GM10847 (cell line): ENCODE measurements around the gene ASTN1.

Experiments used
- POLR2A ChIP-seq: IDR thresholded peaks from 2 replicates; pipeline ENCODE4 v1.6.1; 2011; ENCODE audit not compliant: insufficient read length; ENCODE audit errors: extremely low read depth

The ASTN1 gene

DNA sequence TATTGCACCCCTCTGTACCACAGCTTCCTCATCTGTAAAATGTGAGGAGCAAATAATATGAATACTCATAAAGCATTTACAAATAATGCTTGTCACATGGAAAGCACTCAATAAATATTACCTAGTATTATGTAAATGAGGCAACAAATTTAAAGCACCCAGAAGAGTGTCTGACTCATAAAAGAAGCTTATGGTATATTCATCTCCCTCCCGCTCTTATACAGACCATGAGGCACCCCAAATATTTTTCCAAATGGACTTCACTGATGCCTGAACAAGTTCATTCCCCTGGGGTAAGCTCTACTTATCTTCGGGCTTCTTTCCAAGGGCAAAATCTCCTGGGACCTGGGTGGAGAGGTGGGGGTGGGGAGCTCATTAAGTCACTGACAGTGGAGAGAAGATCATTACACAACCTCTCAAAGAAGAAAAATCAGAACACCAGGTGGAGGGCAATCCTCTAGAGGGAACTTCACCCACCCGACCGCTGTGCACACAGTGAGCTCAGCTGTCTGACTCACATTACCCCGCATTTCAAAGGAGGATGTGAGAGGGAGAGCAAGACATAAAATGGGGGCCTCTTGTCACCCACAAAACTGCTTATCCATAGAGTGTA is 166.2 kb downstream of the ASTN1 start:
- TF ChIP-seq POLR2A: no peak

- TF ChIP-seq POLR2A: no peak
Observed at GRCh38 chr1:176996456-176997090, 167.9 kb downstream of the ASTN1 start.

- no peak for TF ChIP-seq POLR2A
Observed at GRCh38 chr1:176994931-176995596, 169.4 kb downstream of the ASTN1 start.

GRCh38 chr1:176993587-176993986 is 170.9 kb downstream of the ASTN1 start:
- TF ChIP-seq POLR2A: no peak

DNA sequence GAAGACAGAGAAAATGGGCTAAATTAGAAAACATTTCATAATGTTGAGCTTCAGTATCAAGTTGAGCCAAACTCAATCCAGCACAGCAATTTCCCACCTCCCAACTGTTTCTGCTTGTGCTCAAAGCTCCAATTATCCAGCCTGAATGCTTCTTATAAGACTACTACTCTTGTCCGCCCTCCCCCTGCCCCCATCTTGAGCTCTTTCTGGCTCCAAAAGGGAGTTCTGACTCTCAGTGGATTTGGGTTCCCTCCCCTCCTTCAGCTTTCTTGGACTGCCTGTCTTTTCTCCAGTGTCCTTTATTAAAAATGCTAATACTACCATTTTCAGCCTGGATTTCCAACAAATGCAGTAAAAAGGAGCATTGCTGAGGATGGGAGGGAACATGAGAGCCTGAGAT is 174.8 kb downstream of the ASTN1 start:
- TF ChIP-seq POLR2A: no peak

GRCh38 chr1:176989023-176989422 is 175.5 kb downstream of the ASTN1 start:
- no peak for TF ChIP-seq POLR2A

- no peak for TF ChIP-seq POLR2A
Observed at GRCh38 chr1:176987016-176987415, 177.5 kb downstream of the ASTN1 start.

- no peak for TF ChIP-seq POLR2A
Observed at GRCh38 chr1:176983731-176984130, 180.8 kb downstream of the ASTN1 start.

DNA sequence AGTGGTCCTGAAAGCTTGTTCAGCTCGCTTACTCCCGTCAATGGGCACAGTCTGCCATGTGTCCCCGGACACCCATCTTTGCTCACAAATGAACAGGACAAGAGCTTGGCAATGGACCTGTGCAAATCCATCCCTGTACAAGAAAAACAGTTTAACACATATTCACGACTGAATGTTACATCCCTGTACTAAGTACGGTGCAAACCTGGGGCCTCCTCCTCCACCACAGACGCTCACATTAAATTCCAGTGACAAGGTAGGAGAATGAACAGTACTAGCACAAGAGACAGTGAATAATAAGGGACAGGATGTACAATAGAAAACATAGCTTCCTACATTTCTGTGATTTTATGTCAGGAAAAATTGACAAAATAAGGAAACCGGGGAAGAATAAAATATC is 187.7 kb downstream of the ASTN1 start:
- TF ChIP-seq POLR2A: no peak

DNA sequence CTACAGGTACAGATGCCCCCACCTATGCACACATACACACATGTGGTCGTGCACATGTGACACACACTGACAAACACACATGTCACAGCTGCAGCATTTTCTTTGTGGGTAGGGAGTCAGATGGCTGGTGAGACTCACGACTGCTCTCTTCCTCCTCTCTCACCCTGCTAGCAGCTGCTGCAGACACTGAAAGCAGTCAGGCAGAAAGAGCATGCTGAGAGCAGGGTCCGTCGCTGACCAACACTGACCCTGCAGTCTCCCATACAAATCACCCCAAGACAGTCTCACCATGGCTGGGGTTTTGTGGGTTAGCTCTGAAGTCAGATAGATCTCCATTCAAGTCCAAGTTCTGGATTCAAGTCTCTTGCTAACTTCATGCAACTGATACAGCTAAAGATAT is 188.3 kb downstream of the ASTN1 start:
- no peak for TF ChIP-seq POLR2A

DNA sequence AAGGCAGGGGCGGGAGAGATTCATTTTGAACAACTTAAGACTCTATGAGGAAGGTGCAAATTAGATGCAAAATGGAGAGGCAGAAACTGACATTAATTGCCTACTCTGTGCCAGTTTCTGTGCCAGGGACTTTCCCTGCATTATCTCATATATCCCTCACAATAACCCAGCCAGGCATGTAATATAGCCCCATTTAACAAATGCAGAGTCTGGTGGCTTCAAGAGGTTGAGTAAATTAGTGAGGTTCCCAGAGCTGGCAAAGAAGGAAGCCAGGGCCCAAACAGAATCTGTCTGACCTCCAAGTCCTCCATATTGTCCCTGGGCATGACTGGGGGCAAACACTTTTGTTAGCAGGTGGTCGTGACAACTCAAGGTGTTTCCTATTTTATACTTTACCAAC is 199.8 kb downstream of the ASTN1 start:
- TF ChIP-seq POLR2A: no peak

GRCh38 chr1:176963181-176963580 is 201.3 kb downstream of the ASTN1 start:
- TF ChIP-seq POLR2A: no peak

DNA sequence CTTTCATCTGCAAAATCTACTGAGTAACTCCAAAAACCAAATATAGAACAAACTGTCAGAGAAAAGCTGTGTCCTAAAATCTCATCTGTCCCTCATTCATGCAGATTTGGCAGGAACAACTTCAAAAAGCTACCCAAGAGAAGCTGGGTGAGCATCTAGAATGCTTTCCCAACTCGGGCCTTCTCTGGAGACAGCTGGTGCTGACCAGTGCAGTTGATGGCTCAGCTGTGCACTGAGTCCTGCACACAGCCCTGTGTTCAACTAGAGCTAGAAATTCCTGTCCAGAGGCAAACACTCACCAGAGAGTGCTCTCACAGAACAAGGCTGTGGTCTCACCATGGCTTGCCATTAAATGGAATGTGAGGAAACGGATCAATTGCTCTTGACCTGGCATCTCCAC is 202.8 kb downstream of the ASTN1 start:
- TF ChIP-seq POLR2A: no peak

DNA sequence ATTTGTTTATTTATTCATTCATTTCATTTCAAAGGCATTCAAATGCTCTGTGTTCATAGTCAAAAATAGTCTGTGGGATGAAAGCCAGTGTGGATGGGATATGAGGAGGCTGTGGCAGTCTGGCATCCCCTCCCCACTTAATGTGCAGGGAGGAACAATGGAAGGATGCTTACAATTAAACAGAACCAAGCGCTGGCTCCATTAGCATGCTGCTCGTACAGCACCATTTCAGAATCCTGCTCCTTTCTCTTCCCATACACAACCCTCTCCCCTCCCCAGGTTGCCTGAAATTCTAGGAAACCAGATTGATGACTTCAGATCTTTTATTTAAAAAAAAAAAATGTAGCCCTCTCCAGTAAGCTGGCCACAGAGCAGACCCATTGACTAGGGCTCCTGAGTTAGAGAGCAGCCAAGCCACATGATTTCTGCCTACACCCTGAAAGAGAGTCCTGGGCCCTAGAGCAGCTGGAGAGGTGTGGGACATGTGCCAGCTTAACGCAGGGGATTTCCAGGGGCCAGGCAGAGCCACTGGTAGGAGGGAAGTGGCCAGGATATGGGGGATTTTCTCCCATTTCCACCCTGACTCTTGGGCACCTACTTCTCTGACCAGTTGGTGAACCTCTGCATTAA is 205.2 kb downstream of the ASTN1 start:
- TF ChIP-seq POLR2A: no peak

GRCh38 chr1:176957603-176958002 is 206.9 kb downstream of the ASTN1 start:
- no peak for TF ChIP-seq POLR2A

- TF ChIP-seq POLR2A: no peak
Observed at GRCh38 chr1:176954242-176954641, 210.3 kb downstream of the ASTN1 start.

GRCh38 chr1:176950736-176951324 is 213.7 kb downstream of the ASTN1 start:
- TF ChIP-seq POLR2A: no peak
